ENCODE results near the gene TSSK6.

DNA sequence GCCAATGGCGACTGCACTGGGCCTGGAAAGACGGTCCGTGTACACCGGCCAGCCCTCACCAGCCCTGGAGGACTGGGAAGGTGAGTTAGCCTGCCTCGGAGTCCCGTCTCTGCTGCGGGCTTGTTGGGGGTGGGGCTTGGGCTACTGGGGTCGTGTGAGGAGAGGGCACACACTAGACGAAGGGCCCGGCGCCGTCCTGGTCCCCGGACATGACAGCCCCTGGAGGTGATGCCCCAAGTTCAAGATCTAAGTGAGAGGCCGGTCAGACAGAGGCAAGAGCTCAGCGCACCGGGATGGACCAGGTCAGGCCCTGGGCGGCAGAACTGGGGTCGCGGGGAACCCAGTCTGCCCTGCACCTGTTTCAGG is 24.3 kb upstream of the TSSK6 start:
- TF ChIP-seq YY1 (IDR thresholded peaks at IDR 0.05; ENCODE audit: insufficient read depth, insufficient read length), result no peak
- TF ChIP-seq SUZ12 (IDR thresholded peaks at IDR 0.05; ENCODE audit: extremely low read depth, insufficient read depth, insufficient read length), result no peak
- TF ChIP-seq ZNF274 (IDR thresholded peaks at IDR 0.05; ENCODE audit: low read depth, low read length), result no peak
